Chondrocyte (in vitro differentiated cells): ENCODE data around the gene NTN5. TPM values are rescaled to one million over a fixed set of nuclear protein-coding genes. Genes with fewer than 3 reads are reported as not detected.

Experiments used
- DNase-seq: peaks from one replicate; pipeline ENCODE4 v3.0.0; 2021; ENCODE audit warnings: mixed read lengths, low spot score
- H3K27ac Mint-ChIP-seq: one replicate; pipeline ENCODE4 v1.8.0; 2021; ENCODE audit warnings: mild to moderate bottlenecking, moderate library complexity, mixed read lengths; ENCODE audit not compliant: unreplicated experiment
- H3K27me3 Mint-ChIP-seq: 2 replicates; pipeline ENCODE4 v1.8.0; 2021; ENCODE audit warnings: low read depth, mixed read lengths
- H3K36me3 Mint-ChIP-seq: 2 replicates; pipeline ENCODE4 v1.8.0; 2021; ENCODE audit warnings: low read depth, mixed read lengths
- H3K4me1 Mint-ChIP-seq: 2 replicates; pipeline ENCODE4 v1.8.0; 2021; ENCODE audit warnings: low read depth, mild to moderate bottlenecking, mixed read lengths
- H3K4me3 Mint-ChIP-seq: one replicate; pipeline ENCODE4 v1.8.0; 2021; ENCODE audit warnings: mild to moderate bottlenecking, moderate library complexity, mixed read lengths; ENCODE audit not compliant: unreplicated experiment
- H3K9me3 Mint-ChIP-seq: 2 replicates; pipeline ENCODE4 v1.8.0; 2021; ENCODE audit warnings: low read depth, mixed read lengths
- total RNA-seq: library from RNA; stranded (reverse); gene quantifications from 3 replicates; pipeline ENCODE4 v1.2.1, GENCODE V29; 2021
- TF ChIP-seq, protein P1 (sequence below): fragments of 200-600 bp; sonication (generic); IDR thresholded peaks from 2 replicates; pipeline ENCODE4 v1.5.0; 2021; ENCODE audit warnings: antibody characterized with exemption, mild to moderate bottlenecking, moderate library complexity

Gene NTN5
- total RNA-seq, 1 donor from 2014 or later, result 0.97 TPM

DNA sequence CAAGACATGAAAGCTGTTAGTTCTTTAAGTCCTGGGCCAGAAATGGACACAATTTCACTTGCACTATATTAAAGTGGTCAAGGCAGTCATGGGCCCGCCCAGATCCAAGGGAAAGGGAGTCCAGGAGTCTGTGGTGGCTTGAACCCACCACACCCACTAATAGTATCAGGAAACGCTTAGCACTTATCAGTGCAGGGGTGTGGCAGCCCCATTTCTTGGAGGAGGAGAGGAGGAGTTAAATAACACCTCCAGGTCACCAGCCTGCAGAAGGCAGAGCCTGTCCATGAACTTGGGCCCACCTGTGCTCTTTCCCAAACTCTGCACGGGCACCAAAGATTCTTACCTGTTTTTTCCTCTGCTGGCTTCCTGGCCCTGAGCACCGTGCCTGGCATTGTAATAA, 5.4 kb upstream of the NTN5 start:
- no peak for DNase-seq
- H3K4me1 Mint-ChIP-seq, result peaks cover 7% of the 10 kb centered on the region
- H3K4me3 Mint-ChIP-seq, result no peak overlapping the region
- no peaks in the 10 kb centered on the region for H3K36me3 Mint-ChIP-seq
- TF ChIP-seq, protein P1, sequence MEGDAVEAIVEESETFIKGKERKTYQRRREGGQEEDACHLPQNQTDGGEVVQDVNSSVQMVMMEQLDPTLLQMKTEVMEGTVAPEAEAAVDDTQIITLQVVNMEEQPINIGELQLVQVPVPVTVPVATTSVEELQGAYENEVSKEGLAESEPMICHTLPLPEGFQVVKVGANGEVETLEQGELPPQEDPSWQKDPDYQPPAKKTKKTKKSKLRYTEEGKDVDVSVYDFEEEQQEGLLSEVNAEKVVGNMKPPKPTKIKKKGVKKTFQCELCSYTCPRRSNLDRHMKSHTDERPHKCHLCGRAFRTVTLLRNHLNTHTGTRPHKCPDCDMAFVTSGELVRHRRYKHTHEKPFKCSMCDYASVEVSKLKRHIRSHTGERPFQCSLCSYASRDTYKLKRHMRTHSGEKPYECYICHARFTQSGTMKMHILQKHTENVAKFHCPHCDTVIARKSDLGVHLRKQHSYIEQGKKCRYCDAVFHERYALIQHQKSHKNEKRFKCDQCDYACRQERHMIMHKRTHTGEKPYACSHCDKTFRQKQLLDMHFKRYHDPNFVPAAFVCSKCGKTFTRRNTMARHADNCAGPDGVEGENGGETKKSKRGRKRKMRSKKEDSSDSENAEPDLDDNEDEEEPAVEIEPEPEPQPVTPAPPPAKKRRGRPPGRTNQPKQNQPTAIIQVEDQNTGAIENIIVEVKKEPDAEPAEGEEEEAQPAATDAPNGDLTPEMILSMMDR, result no peak
- H3K9me3 Mint-ChIP-seq, result no peaks in the 10 kb centered on the region
- H3K27me3 Mint-ChIP-seq, result no peaks in the 10 kb centered on the region
- no peak overlapping the region for H3K27ac Mint-ChIP-seq

DNA sequence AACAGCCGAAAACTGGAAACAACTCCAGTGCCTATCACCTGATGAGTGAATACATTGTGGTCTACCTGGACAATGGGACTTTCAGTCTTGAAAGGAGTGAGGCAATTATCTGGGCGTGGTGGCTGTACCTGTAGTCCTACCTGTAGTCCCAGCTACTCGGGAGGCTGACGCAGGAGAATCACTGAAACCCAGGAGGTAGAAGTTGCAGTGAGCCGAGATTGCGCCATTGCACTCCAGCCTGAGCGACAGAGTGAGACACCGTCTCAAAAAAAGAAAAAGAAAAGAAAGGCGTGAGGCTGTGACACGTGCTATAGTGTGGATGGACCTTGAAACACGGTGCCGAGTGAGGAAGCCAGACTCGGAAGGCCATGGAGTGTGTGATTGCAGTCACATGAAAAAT, 4.1 kb upstream of the NTN5 start:
- Mint-ChIP-seq H3K36me3 (no peaks in the 10 kb centered on the region), H3K9me3 (no peaks in the 10 kb centered on the region), H3K4me3 (no peak overlapping the region), H3K27me3 (no peaks in the 10 kb centered on the region), H3K27ac (no peak overlapping the region), H3K4me1 (peaks cover 7% of the 10 kb centered on the region)
- TF ChIP-seq, protein P1, result no peak
- no peak for DNase-seq

DNA sequence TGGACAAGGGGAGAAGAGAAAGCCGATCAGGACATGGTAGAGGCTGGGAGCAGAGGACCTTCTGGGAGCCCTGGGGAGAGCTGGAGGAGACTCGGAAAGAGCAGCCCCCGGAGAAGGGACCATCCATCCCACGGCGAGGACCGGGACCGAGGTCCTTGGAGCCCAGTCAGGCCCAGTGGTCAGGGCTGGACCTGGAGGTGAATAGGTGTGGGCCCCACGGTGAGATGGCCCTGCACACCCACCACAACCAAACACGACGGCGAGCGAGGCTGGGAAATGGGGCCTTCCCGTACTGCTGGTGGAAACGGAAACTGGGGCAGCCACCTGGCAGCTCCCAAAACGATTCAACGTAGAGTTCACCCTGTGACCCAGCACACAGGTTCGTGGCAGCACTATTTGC, 3.7 kb upstream of the NTN5 start:
- H3K9me3 Mint-ChIP-seq, result no peaks in the 10 kb centered on the region
- no peak overlapping the region for H3K4me3 Mint-ChIP-seq
- H3K36me3 Mint-ChIP-seq, result no peaks in the 10 kb centered on the region
- TF ChIP-seq, protein P1, result no peak
- H3K27ac Mint-ChIP-seq, result no peak overlapping the region
- DNase-seq, result no peak
- H3K27me3 Mint-ChIP-seq, result no peaks in the 10 kb centered on the region
- peaks cover 7% of the 10 kb centered on the region for H3K4me1 Mint-ChIP-seq

DNA sequence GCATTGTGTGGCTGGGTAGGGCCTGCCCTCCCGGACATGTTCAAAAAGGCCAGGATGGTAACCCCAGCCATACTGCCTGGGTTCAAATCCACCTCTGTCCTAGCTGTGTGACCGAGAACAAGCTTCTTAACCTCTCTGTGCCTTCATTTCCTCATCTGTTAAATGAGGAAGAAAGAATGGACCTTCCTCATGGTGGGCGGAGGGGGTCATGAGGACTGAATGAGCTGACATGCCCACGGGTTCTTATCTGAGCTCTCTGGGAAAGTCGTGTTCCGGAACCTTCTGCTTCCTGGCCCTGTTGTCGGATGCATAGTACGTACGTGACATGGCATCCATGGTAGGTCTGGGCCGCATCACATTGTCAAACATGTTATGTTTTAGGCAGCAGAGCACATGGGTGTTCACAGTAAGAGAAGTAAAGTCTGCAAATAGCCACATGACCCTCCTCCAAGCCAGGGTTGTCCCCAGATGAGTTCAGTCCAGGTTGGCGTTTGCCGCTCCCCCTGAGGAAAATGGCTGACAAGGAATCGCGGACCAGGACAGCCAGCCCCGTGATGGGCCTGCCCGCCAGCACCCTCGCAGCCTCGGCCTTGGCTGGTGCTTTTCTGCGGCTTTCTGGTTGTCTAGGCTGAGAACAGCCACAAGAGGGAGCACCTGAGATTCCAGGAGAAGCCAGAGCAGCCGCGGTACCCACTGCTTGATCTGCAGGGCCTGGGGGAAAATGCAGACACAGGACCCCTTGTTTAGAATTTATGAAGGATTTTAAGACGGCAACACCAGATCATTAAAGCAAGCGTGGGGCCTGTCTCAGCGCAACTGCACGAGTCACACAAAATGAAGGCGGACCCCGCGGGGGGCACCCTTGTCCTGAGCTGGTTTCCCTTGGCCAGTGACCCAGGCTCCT, 2.4 kb upstream of the NTN5 start:
- Mint-ChIP-seq H3K36me3 (no peaks in the 10 kb centered on the region), H3K27ac (no peak overlapping the region), H3K9me3 (no peaks in the 10 kb centered on the region), H3K27me3 (no peaks in the 10 kb centered on the region), H3K4me3 (no peak overlapping the region), H3K4me1 (peaks cover 7% of the 10 kb centered on the region)
- TF ChIP-seq, protein P1, result peak; percentile 91
- DNase-seq, result no peak

DNA sequence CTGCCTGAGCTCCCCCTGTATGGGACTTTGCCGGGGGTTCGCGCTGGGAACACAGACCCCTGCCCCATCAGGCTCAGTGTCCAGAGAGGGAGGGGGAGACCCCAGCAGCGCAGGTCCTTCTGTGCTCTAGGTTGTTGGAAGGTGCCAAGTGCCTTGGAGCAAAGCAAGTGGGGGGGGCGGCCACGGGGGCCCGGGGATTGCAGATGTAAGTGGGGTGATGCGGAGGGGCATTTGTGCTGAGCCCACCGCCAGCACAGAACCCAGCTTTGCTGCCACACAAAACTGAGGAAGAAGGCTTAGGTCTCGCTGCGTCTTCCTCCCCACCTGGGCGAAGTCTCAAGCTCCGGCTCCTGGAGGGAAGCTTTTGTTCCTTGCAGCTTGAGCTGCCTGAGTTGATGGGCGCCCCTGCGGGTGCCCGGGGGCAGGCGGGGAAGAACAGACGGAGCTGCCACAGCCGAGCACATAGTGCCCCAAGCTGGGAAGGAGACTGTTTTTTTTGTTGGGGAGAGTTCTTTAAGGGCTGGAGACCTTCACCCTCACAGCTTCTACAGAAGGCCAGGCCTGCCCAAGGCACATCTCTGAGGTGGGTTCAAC, 1.5 kb upstream of the NTN5 start:
- DNase-seq, result no peak
- Mint-ChIP-seq H3K27me3 (no peaks in the 10 kb centered on the region), H3K4me3 (no peak overlapping the region), H3K27ac (no peak overlapping the region), H3K9me3 (no peaks in the 10 kb centered on the region), H3K4me1 (peaks cover 7% of the 10 kb centered on the region), H3K36me3 (no peaks in the 10 kb centered on the region)
- TF ChIP-seq, protein P1, result no peak
